Right lobe of liver (tissue), 6 donors: ENCODE results near the gene JADE3. TPM values are rescaled to one million over a fixed set of nuclear protein-coding genes. Genes with fewer than 3 reads are reported as not detected.

Experiments used
- ATAC-seq, 4 donors: fragments of 200-7000 bp; cut with Tn5 transposase; one replicate each; pipeline ENCODE4 v1.9.1; 2020; ENCODE audit warnings: mild to moderate bottlenecking in 4 of 4, moderate library complexity in 4 of 4
- DNase-seq, 3 donors: peaks; one replicate each; pipeline ENCODE4 v3.0.0-alpha.2; 2020
- H3K27ac ChIP-seq, 3 donors: fragments of 200-600 bp; one replicate each; pipeline ENCODE4 v1.8.0; 2022
- H3K27me3 ChIP-seq, 2 donors: fragments of 200-600 bp; one replicate each; pipeline ENCODE4 v1.8.0; 2022
- H3K36me3 ChIP-seq, 4 donors: fragments of 200-600 bp; sonication (generic) in 1 of 4; one replicate each; pipeline versions ENCODE4 v1.5.1 to v1.8.0; 2017 to 2022; ENCODE audit warnings: control low read depth in 1 of 4
- H3K4me1 ChIP-seq, 4 donors: fragments of 200-600 bp; sonication (generic) in 1 of 4; one replicate each; pipeline versions ENCODE4 v1.5.1 to v1.8.0; 2017 to 2022; ENCODE audit warnings: control low read depth in 1 of 4
- H3K4me3 ChIP-seq, 3 donors: fragments of 200-600 bp; one replicate each; pipeline ENCODE4 v1.8.0; 2022
- H3K9me3 ChIP-seq, 4 donors: fragments of 200-600 bp; sonication (generic) in 1 of 4; one replicate each; pipeline versions ENCODE4 v1.5.1 to v1.8.0; 2017 to 2022; ENCODE audit warnings: control low read depth in 1 of 4
- POLR2A ChIP-seq: fragments of 450-650 bp; IDR thresholded peaks from one replicate; pipeline ENCODE4 v1.6.1; 2017; ENCODE audit warnings: antibody characterized with exemption, mild to moderate bottlenecking
- WGBS: methylation state at CpG from one replicate; pipeline ENCODE4 v1.1.6; 2018; ENCODE audit warnings: low coverage, low lambda C conversion rate; ENCODE audit not compliant: insufficient coverage; ENCODE audit errors: missing lambda C conversion rate; 5-methylcytosine and 5-hydroxymethylcytosine counted together
- intact Hi-C, 2 donors: fragments of 100-400 bp; cut with DNase I; formaldehyde crosslinking; loops; one replicate each; pipeline versions ENCODE4 v1.11.2 to v1.14.1; 2022
- long read RNA-seq: library from polyadenylated mRNA; unstranded; transcript quantifications from one replicate; pipeline ENCODE4 v2.0.0, GENCODE V29; 2019
- total RNA-seq, 6 experiments: library from RNA; depleted of rRNA in 2 of 6; stranded (reverse); fragments of >200 nt in 2 of 6; fragmentation: NEBNext Ultra II Directional in 3 of 6; extraction: Animal tissue kit (Norgen Biotek cat#: 25700) in 3 of 6; gene quantifications; one replicate each; pipeline versions ENCODE4 v1.1.0 to v1.2.4, GENCODE V29; 2016 to 2023
- TF ChIP-seq, protein P1 (sequence below), 4 donors: fragments of 200-600 bp in 3 of 4; fragments of 450-650 bp in 1 of 4; IDR thresholded peaks; one replicate each; pipeline versions ENCODE4 v1.5.1 to v1.8.0; 2016 to 2022; ENCODE audit warnings: antibody characterized with exemption in 4 of 4, mild to moderate bottlenecking in 2 of 4
- donor health status: DM: no; HTN: yes; CAD: no.
- donor health status: DM: no; HTN: no; CAD: no.
- donor health status: DM: no; HTN: no; CAD: no.
- donor health status: DM: no; HTN: yes; CAD: no.
- donor health status: DM: no; HTN: yes; CAD: no.

Gene JADE3
- 10 to 100 TPM in 2 of 6 experiments, 1 to 10 TPM in 4; 6.5 to 10.1 (median 9.1) TPM for total RNA-seq
- long read RNA-seq = 0 reads

DNA sequence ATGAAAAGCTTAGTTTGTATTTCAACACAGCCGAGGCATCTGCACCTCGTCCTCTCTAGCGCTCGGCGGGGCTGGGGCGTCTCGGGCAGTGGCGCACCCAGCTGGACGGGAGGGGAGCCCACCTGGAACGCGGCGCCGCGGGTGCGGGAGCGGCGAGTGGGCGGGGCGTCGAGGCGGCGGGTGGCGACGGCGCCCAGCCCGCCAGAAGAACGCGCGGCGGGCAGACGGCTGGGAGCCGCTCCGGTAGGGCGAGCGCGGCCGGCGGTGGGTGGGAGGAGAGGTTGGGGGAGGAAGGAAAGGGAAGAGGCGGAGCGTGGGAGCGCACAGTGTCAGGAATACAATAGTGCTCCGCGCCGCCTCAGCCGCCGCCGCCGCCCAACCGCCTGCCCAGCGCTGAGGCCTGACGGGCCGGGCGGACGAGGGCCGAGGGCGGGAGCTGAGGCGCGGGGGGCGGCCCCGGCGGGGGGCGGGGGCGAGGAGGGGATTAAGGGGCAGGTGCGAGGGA is at the start of gene JADE3:
JADE3 (plus strand) TSS at position 324 of the 505 bp plus-strand sequence. CDS start 72,474 bp downstream, outside the sequence.
- ATAC-seq (peak; percentile 89 to 95 (median 90)), DNase-seq (peak; percentile 84 to 87 (median 85))
- Histone ChIP-seq H3K4me3 (peak within 1 kb of the TSS; percentile 56 to 70 (median 64)), H3K9me3 (no peaks in the 10 kb centered on the region), H3K36me3 (no peaks in the 10 kb centered on the region), H3K4me1 (peaks cover 0 to 3% (median 0%) of the 10 kb centered on the region in 4 donors), H3K27me3 (no peaks in the 10 kb centered on the region), H3K27ac (peak within 1 kb of the TSS; percentile 47 to 70 (median 68))
- intact Hi-C loops = no loop called here
- peak; percentile 35 for TF ChIP-seq POLR2A
- TF ChIP-seq, protein P1, sequence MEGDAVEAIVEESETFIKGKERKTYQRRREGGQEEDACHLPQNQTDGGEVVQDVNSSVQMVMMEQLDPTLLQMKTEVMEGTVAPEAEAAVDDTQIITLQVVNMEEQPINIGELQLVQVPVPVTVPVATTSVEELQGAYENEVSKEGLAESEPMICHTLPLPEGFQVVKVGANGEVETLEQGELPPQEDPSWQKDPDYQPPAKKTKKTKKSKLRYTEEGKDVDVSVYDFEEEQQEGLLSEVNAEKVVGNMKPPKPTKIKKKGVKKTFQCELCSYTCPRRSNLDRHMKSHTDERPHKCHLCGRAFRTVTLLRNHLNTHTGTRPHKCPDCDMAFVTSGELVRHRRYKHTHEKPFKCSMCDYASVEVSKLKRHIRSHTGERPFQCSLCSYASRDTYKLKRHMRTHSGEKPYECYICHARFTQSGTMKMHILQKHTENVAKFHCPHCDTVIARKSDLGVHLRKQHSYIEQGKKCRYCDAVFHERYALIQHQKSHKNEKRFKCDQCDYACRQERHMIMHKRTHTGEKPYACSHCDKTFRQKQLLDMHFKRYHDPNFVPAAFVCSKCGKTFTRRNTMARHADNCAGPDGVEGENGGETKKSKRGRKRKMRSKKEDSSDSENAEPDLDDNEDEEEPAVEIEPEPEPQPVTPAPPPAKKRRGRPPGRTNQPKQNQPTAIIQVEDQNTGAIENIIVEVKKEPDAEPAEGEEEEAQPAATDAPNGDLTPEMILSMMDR (IDR thresholded peaks at IDR 0.05) = no peak
- WGBS = 25% methylated on average over 4 of the region's 64 CpGs

DNA sequence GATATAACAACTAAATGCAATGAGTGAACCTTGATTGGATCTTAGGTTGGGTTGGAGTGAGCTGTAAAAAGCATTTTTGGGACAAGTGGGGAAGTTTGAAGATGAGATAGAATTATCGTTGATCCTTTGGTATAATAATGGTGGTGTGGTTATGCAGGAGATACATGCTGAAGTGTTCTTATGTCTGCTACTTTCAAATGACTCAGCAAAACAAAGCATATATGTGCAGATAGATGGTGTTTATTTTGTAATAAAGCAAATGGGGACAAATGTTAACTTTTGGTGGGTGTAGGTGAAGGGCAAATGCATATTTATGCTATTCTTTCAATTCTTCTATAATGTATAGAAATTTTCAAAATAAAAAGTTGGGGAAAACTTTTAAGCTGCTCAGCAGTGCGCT is 49.1 kb upstream of the JADE3 start:
- H3K4me1 ChIP-seq = no peaks in the 10 kb centered on the region
- no peak for TF ChIP-seq POLR2A
- TF ChIP-seq, protein P1 (IDR thresholded peaks at IDR 0.05) = no peak
- no peaks in the 10 kb centered on the region for H3K36me3 ChIP-seq
- H3K9me3 ChIP-seq = no peaks in the 10 kb centered on the region
- no peak overlapping the region for H3K4me3 ChIP-seq
- WGBS = 71% methylated on average over 2 of the region's 2 CpGs
- DNase-seq (no peak), ATAC-seq (no peak)
- H3K27me3 ChIP-seq = no peaks in the 10 kb centered on the region
- H3K27ac ChIP-seq = no peak overlapping the region
- intact Hi-C loops = no loop called here

DNA sequence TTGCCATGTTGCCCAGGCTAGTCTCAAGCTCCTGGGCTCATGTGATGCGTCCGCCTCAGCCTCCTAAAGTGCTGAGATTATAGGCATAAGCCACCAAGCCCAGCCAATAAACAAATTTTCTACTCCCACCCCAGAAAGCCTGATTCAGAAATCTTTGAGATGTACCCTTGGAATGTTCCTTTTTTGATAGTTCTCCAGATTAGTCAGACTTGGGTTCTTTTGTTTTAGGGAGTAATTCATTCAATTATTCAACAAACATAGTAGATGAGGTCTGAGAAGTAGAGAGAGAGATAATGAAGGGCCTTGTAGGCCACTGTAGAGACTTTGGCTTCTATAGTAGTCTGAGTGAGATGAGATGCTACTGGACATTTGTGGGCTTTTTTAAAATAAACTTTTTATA is 47.6 kb upstream of the JADE3 start:
- TF ChIP-seq, protein P1 (IDR thresholded peaks at IDR 0.05) = no peak
- TF ChIP-seq POLR2A = no peak
- H3K4me3 ChIP-seq = no peak overlapping the region
- ATAC-seq = no peak
- no peak for DNase-seq
- H3K9me3 ChIP-seq = no peaks in the 10 kb centered on the region
- no peaks in the 10 kb centered on the region for H3K36me3 ChIP-seq
- intact Hi-C loops = no loop called here
- no peaks in the 10 kb centered on the region for H3K27me3 ChIP-seq
- no peak overlapping the region for H3K27ac ChIP-seq
- no peaks in the 10 kb centered on the region for H3K4me1 ChIP-seq
- WGBS = 86% methylated on average over 2 of the region's 2 CpGs

DNA sequence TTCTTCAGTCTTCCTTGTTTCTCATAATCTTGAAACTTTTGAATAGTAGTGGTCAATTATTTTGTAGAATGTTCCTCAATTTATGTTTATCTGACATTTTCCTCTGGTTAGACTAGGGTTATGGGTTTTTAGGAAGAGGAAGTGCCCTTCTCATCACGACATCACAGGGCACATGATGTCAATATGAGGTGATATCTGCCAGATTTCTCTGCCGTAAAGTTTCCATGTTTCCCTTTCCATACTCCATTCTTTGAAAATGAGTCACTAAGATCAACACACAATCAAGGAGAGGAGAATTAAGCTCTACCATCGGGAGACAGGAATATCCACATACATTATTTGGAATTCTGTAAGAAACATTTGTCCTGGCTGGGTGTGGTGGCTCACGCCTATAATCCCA is 46.9 kb upstream of the JADE3 start:
- intact Hi-C loops = no loop called here
- H3K27me3 ChIP-seq = no peaks in the 10 kb centered on the region
- ATAC-seq (peak in 1 of 4 donors; percentile 29), DNase-seq (no peak)
- H3K9me3 ChIP-seq = no peaks in the 10 kb centered on the region
- no peaks in the 10 kb centered on the region for H3K4me1 ChIP-seq
- no peak overlapping the region for H3K27ac ChIP-seq
- no peaks in the 10 kb centered on the region for H3K36me3 ChIP-seq
- 65% methylated on average over 4 of the region's 4 CpGs for WGBS
- TF ChIP-seq POLR2A = no peak
- TF ChIP-seq, protein P1 (IDR thresholded peaks at IDR 0.05) = no peak
- no peak overlapping the region for H3K4me3 ChIP-seq

DNA sequence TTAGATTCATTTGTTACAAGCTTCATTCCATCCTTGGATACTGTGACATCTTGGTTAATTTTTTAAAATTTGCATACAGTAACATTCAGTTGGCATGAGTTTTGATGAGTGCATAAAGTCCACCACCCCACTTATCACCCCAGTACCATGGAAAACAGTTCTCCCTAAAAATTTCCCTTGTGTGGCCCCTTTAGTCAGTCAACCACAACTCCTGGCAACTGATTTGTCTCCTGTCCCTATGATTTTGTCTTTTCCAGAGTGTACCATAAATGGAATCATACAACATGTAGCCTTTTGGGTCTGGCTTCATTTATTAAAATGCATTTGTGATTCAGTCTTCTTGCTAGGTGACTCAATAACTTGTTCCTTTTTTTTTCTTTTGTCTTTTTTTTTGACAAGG is 45.5 kb upstream of the JADE3 start:
- intact Hi-C loops = no loop called here
- no peaks in the 10 kb centered on the region for H3K4me1 ChIP-seq
- TF ChIP-seq, protein P1 (IDR thresholded peaks at IDR 0.05) = no peak
- TF ChIP-seq POLR2A = no peak
- no peaks in the 10 kb centered on the region for H3K27me3 ChIP-seq
- H3K9me3 ChIP-seq = no peaks in the 10 kb centered on the region
- no peaks in the 10 kb centered on the region for H3K36me3 ChIP-seq
- H3K27ac ChIP-seq = no peak overlapping the region
- ATAC-seq (no peak), DNase-seq (no peak)
- H3K4me3 ChIP-seq = no peak overlapping the region
